Thyroid gland (tissue), 4 donors: Measurements from ENCODE around the gene IPO9. TPM values are rescaled to one million over a fixed set of nuclear protein-coding genes. Genes with fewer than 3 reads are reported as not detected.

Source experiments
- DNase-seq, 2 donors: peaks; one replicate each; pipeline ENCODE4 v3.0.0-alpha.2; 2019
- H3K27ac ChIP-seq, 3 donors: fragments of 200-600 bp; sonication (generic); 1 replicate in 2 of 3; 2 replicates in 1 of 3; pipeline ENCODE4 v1.5.1; 2016 to 2019; ENCODE audit warnings: mild to moderate bottlenecking in 1 of 3, moderate library complexity in 1 of 3
- H3K27me3 ChIP-seq: fragments of 200-600 bp; sonication (generic); one replicate; pipeline ENCODE4 v1.5.1; 2019
- H3K36me3 ChIP-seq, 2 donors: fragments of 200-600 bp; sonication (generic); one replicate each; pipeline ENCODE4 v1.5.1; 2016 to 2019
- H3K4me1 ChIP-seq, 2 donors: fragments of 200-600 bp; sonication (generic); one replicate each; pipeline ENCODE4 v1.5.1; 2017 to 2019
- H3K4me3 ChIP-seq, 3 donors: fragments of 200-600 bp; sonication (generic); replicated peaks in 1 of 3; 1 replicate in 2 of 3; 2 replicates in 1 of 3; pipeline ENCODE4 v1.5.1; 2016; ENCODE audit warnings: mild to moderate bottlenecking in 1 of 3
- H3K9me3 ChIP-seq: fragments of 200-600 bp; sonication (generic); one replicate; pipeline ENCODE4 v1.5.1; 2017
- CTCF ChIP-seq, 6 experiments: fragments of 200-600 bp in 3 of 6; fragments of 450-650 bp in 3 of 6; sonication (generic) in 3 of 6; IDR thresholded peaks; one replicate each; pipeline ENCODE4 v1.5.1; 2016 to 2019; ENCODE audit warnings: antibody characterized with exemption in 6 of 6, mild to moderate bottlenecking in 2 of 6, inconsistent platforms in 1 of 6, moderate library complexity in 1 of 6
- POLR2A ChIP-seq, 2 donors: fragments of 450-650 bp; IDR thresholded peaks; one replicate each; pipeline ENCODE4 v1.6.1; 2017; ENCODE audit warnings: antibody characterized with exemption in 2 of 2, mild to moderate bottlenecking in 2 of 2, moderate library complexity in 1 of 2
- WGBS, 2 donors: methylation state at CpG; one replicate each; pipeline ENCODE4 v1.1.5; 2017; 5-methylcytosine and 5-hydroxymethylcytosine counted together
- intact Hi-C: fragments of 100-400 bp; cut with DNase I; formaldehyde crosslinking; loops from one replicate; pipeline ENCODE4 v1.15.1; 2023
- total RNA-seq, 4 donors: library from RNA; depleted of rRNA; stranded (reverse); fragments of >200 nt; gene quantifications; one replicate each; pipeline ENCODE4 v1.2.3, GENCODE V29; 2016

Gene IPO9
- total RNA-seq, 4 donors from 2014 or later, result 28.4 to 42.1 (median 36.7) TPM

- TF ChIP-seq CTCF (IDR thresholded peaks at IDR 0.05), result no peak
- no peak for TF ChIP-seq POLR2A (IDR thresholded peaks at IDR 0.05)
- Histone ChIP-seq H3K36me3 (no peaks in the 10 kb centered on the region), H3K27me3 (no peaks in the 10 kb centered on the region), H3K27ac (peak overlapping the region in 2 of 3 donors; percentile 9 to 69), H3K4me1 (peaks cover 17 to 46% of the 10 kb centered on the region in 2 donors), H3K4me3 (no peak overlapping the region), H3K9me3 (no peaks in the 10 kb centered on the region)
- WGBS, 2 donors, result 84 to 94% methylated on average over 5 of the region's 5 CpGs
- DNase-seq, result no peak
- intact Hi-C loops, result no loop called here
Observed at GRCh38 chr1:201887116-201887866, 58.3 kb downstream of the IPO9 start.

GRCh38 chr1:201888282-201889089, 59.5 kb downstream of the IPO9 start, which contains the start of gene SHISA4:
SHISA4 (plus strand) TSS chr1:201888898; CDS start chr1:201888995, 97 bp downstream.
- no peaks in the 10 kb centered on the region for H3K9me3 ChIP-seq
- peak within 1 kb of the TSS; percentile 62 to 95 (median 71) for H3K4me3 ChIP-seq
- TF ChIP-seq POLR2A (IDR thresholded peaks at IDR 0.05) (peak; percentile 6 to 88), CTCF (IDR thresholded peaks at IDR 0.05) (peak in 1 of 6 experiments; percentile 18)
- DNase-seq, result peak; percentile 97 to 98
- H3K27ac ChIP-seq, result peak within 1 kb of the TSS; percentile 65 to 82 (median 69)
- peaks cover 17 to 46% of the 10 kb centered on the region in 2 donors for H3K4me1 ChIP-seq
- WGBS, 2 donors, result 0 to 4% methylated on average over 13 to 17 of the region's 49 CpGs
- H3K27me3 ChIP-seq, result no peaks in the 10 kb centered on the region
- H3K36me3 ChIP-seq, result no peaks in the 10 kb centered on the region
- intact Hi-C loops, result no loop called here

GRCh38 chr1:201889090-201889968, 60.4 kb downstream of the IPO9 start:
- H3K4me1 ChIP-seq, result peaks cover 17 to 39% of the 10 kb centered on the region in 2 donors
- peak overlapping the region; percentile 62 to 95 (median 71) for H3K4me3 ChIP-seq
- no peaks in the 10 kb centered on the region for H3K36me3 ChIP-seq
- H3K27ac ChIP-seq, result peak overlapping the region; percentile 65 to 82 (median 69)
- no peaks in the 10 kb centered on the region for H3K9me3 ChIP-seq
- intact Hi-C loops, result no loop called here
- TF ChIP-seq CTCF (IDR thresholded peaks at IDR 0.05) (no peak), POLR2A (IDR thresholded peaks at IDR 0.05) (no peak)
- WGBS, 2 donors, result 28% methylated on average over 17 of the region's 33 CpGs
- H3K27me3 ChIP-seq, result no peaks in the 10 kb centered on the region
- DNase-seq, result peak; percentile 26 to 37

- no peaks in the 10 kb centered on the region for H3K9me3 ChIP-seq
- 90 to 91% methylated on average over 7 of the region's 7 CpGs for WGBS, 2 donors
- TF ChIP-seq CTCF (IDR thresholded peaks at IDR 0.05), result no peak
- TF ChIP-seq POLR2A (IDR thresholded peaks at IDR 0.05), result no peak
- no peak overlapping the region for H3K4me3 ChIP-seq
- no peak overlapping the region for H3K27ac ChIP-seq
- H3K4me1 ChIP-seq, result peaks cover 10 to 30% of the 10 kb centered on the region in 2 donors
- no peaks in the 10 kb centered on the region for H3K27me3 ChIP-seq
- H3K36me3 ChIP-seq, result no peaks in the 10 kb centered on the region
- DNase-seq, result no peak
- intact Hi-C loops, result loop anchor here (2.0 to 10.0 kb wide), 2 partner anchors 83 to 225 kb away; no protein-coding TSS in a partner anchor
Observed at GRCh38 chr1:201890223-201890622, 61.3 kb downstream of the IPO9 start.
